SKM-1 treated with dmso at 0.1 percent for 144 hours (cell line): ENCODE results near the gene DGKQ.
"Not testable (repeated sequence)": the region's sequence is repeated elsewhere in the genome, so short reads cannot be mapped to it uniquely, and the experiment has no call there.

Experiments used
- DNase-seq: peaks from one replicate; lab custom pipeline; 2025; ENCODE audit not compliant: unreplicated experiment; lab: John Stamatoyannopoulos, UW

The DGKQ gene

GRCh38 chr4:952881-953573 lies 20.3 kb downstream of the DGKQ start:
- DNase-seq, result no peak

- no peak for DNase-seq
These were observed 21.5 kb downstream of the DGKQ start for GRCh38 chr4:951594-952468.

GRCh38 chr4:951186-951585 lies 22.2 kb downstream of the DGKQ start:
- no peak for DNase-seq

GRCh38 chr4:950136-951020 lies 23.0 kb downstream of the DGKQ start:
- DNase-seq, result no peak

GRCh38 chr4:949656-950055 lies 23.7 kb downstream of the DGKQ start:
- DNase-seq, result no peak

GRCh38 chr4:948936-949300 lies 24.5 kb downstream of the DGKQ start:
- no peak for DNase-seq

- DNase-seq, result no peak
These were observed 25.1 kb downstream of the DGKQ start for GRCh38 chr4:948101-948935.

- no peak for DNase-seq
These were observed 25.8 kb downstream of the DGKQ start for GRCh38 chr4:947491-947971.

GRCh38 chr4:946517-947471 lies 26.6 kb downstream of the DGKQ start:
- DNase-seq, result no peak

GRCh38 chr4:946103-946450 lies 27.3 kb downstream of the DGKQ start:
- no peak for DNase-seq

GRCh38 chr4:945274-946102 lies 27.9 kb downstream of the DGKQ start:
- no peak for DNase-seq

- DNase-seq, result not testable (repeated sequence)
These were observed 33.9 kb downstream of the DGKQ start for GRCh38 chr4:939508-939907.

- no peak for DNase-seq
These were observed 40.7 kb downstream of the DGKQ start for GRCh38 chr4:932713-933070.

- DNase-seq, result peak; percentile 98
These were observed 41.2 kb downstream of the DGKQ start, which contains the start of the genes GAK and TMEM175 for GRCh38 chr4:931960-932712. TSS of gene GAK (minus strand) at chr4:932316. CDS start at chr4:932187, 129 bp downstream. TSS of gene TMEM175 (plus strand) at chr4:932460. CDS start at chr4:947740, 15,280 bp downstream.

- no peak for DNase-seq
These were observed 42.0 kb downstream of the DGKQ start for GRCh38 chr4:931194-931959.

- DNase-seq, result no peak
These were observed 42.6 kb downstream of the DGKQ start for GRCh38 chr4:930827-931193.

GRCh38 chr4:930028-930551 lies 43.3 kb downstream of the DGKQ start:
- DNase-seq, result peak; percentile 77
